ENCODE data around the gene TRUB2. TPM values are rescaled to one million over a fixed set of nuclear protein-coding genes. Genes with fewer than 3 reads are reported as not detected.

Gene TRUB2
- 16.7 and 24.2 TPM in 2 replicates for total RNA-seq

DNA sequence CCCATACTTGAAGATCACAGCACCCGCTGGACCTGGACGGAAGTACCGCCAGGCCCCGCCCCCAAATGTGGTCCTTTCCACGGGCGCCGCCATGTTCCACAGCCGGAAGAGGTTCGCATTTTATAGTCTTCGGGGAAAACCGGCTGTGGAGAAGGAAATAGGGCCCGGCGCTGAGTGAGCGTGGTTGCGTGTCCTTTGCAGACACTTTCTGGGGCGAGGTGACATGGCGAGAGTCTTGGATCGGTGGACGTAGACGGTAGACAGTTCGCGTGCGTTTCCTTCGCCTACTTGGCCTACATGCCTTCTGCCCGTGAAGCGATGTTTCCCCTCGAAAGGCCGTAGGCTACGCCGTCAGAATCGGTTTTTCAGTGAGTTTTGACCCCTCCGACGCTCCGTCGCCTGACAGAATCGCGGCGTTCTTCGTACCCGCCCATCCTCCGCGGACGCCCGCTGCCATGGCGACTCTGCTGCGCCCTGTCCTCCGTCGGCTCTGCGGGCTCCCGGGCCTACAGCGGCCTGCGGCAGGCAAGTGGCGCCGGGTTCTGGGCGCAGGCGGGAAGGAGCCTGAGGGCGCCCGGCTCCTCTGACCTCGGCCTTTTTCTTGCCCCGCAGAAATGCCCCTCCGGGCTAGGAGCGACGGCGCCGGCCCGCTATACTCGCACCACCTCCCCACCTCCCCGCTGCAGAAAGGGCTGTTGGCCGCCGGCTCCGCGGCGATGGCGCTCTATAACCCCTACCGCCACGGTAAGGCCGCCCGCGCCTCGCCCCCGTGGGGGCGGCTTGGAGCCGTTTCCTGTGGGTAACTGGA is at the start of gene TRUB2, which contains the start of gene COQ4:
TSS of gene TRUB2 (minus strand) at position 44 of the 808 bp plus-strand sequence. CDS start at position 5, 39 bp downstream.
TSS of gene COQ4 (plus strand) at position 436 of the 808 bp plus-strand sequence. CDS start at position 456, 20 bp downstream.

DNA sequence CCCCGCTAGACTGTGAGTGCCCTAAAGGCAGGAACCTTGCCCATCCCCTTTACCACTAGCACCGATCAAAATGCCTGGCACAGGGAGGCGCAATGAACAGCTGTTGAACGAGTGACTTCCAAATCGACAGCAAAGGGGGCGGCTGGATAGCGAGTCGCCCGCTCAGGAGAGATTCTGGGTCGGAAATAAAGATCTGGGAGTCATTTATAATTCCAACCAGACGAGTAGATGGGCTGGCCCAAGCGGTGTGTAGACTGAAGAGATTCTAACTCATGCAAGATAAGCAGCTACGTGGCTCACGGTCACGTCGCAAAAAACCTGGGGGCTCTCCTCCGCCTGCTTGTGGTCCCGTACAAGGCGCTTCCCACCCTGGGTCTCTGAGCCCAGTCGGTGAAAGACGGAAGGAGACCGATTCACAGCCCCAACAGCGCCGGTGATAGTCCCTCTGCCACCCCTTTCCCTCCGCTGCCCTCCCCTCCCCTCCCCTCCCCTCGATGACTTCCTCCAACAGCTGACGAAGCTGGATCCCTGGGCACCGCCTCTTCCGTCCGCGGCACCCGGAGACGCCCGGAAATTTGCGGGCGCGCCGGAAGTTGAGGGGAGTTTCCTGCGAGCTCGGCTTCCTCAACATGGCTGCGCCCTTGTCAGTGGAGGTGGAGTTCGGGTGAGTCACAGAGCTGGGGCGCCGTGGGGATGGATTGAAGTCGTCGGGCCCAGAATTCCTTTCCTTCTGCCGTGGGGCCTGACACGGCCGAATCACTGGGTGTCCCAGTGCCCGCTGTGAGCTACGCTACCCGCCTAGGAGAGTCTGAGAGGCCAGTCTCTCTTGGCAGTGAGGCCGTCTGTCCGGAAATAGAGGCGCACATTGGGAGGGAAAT is 48.7 kb upstream of the TRUB2 start, which contains the start of gene URM1:
TSS of gene URM1 (plus strand) at position 623 of the 878 bp plus-strand sequence. CDS start at position 630, 7 bp downstream.

DNA sequence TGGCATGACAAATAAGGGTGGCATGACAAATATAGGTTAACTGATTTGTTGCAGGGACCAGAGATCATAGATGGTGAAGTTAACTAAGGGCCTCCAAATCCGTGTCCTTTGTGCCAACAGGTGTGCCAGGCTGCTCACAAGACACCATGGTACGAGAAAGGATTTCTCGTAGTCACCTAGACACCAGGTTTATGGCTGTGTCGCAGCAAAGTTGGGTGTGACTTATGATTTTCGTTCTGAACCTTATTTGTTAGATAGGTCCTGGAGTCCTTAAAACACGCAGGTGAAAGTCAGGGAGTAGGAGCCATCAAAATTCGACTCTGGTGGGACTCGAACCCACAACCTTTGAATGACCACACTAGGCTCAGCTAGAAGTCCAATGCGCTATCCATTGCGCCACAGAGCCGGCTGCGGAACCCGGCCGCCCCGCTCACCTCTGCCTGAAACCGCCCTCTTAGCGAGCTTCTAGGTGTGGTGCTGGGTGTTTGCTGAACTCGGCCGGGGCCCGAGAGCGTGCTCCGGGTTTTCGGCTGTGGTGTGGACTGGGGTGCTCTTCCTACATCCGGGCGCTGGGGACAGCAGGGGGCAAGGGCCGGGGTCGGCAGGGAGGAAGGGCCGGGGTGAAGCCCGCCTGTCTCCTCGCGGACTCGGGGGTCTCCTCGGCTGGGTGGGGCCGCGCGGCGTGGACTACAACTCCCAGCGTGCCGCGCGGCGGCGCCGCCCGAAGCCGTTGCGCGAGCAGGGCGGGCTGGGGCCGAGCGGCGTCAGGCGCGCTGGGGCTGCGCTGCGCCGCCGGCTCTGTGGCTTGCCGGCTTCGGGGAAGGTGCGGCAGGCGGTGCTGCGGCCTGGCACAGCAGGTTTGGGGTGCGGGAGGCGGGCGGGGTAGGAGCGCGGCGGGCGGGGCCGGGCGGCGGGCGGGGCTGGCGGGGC is 17.8 kb upstream of the TRUB2 start, which contains the start of gene SLC27A4:
TSS of gene SLC27A4 (plus strand) at position 767 of the 930 bp plus-strand sequence. CDS start 2,606 bp downstream, outside the sequence.

GRCh38 chr9:128276008-128276573 is 46.2 kb downstream of the TRUB2 start, which contains the start of gene SWI5:
Gene SWI5, plus strand, starts transcription at chr9:128276276.

GRCh38 chr9:128275198-128276007 is 46.8 kb downstream of the TRUB2 start, which contains the start of gene GOLGA2:
Gene GOLGA2, minus strand, starts transcription at chr9:128276007. Its CDS starts 31 bp downstream, at chr9:128275976.

Other genes starting within 250 kb of the TRUB2 start
- gene PTGES2, start 194.7 kb downstream of the TRUB2 start, total RNA-seq: 71.2 and 71.5 TPM in 2 replicates
- gene LCN2, start 173.0 kb downstream of the TRUB2 start, total RNA-seq: not detected in 2 replicates
- 59.2 and 82.6 TPM in 2 replicates for gene BBLN, start 162.2 kb downstream of the TRUB2 start, total RNA-seq
- gene CIZ1, start 130.9 kb downstream of the TRUB2 start, total RNA-seq: 39.7 and 42.5 TPM in 2 replicates
- 0.48 and 0.98 TPM in 2 replicates for gene DNM1, start 119.1 kb downstream of the TRUB2 start, total RNA-seq
- 78.3 and 79.7 TPM in 2 replicates for gene GOLGA2, start 46.4 kb downstream of the TRUB2 start, total RNA-seq
- gene SWI5, start 46.2 kb downstream of the TRUB2 start, total RNA-seq: 20.5 and 23.5 TPM in 2 replicates
- gene COQ4, start 392 bp upstream of the TRUB2 start, total RNA-seq: 45.7 and 46.2 TPM in 2 replicates
- 39.5 and 40.2 TPM in 2 replicates for gene SLC27A4, start 18.1 kb upstream of the TRUB2 start, total RNA-seq
- 49.5 and 49.6 TPM in 2 replicates for gene URM1, start 48.9 kb upstream of the TRUB2 start, total RNA-seq
- 22.4 and 44.7 TPM in 2 replicates for gene CERCAM, start 98.4 kb upstream of the TRUB2 start, total RNA-seq
- gene ODF2, start 133.6 kb upstream of the TRUB2 start, total RNA-seq: 36.6 and 40.5 TPM in 2 replicates
- gene GLE1, start 182.3 kb upstream of the TRUB2 start, total RNA-seq: 17.6 and 22.4 TPM in 2 replicates
- gene SPTAN1, start 230.1 kb upstream of the TRUB2 start, total RNA-seq: 470 and 484 TPM in 2 replicates